ENCODE results near the gene LENEP.

The LENEP gene

GRCh38 chr1:155024315-155024714 is 30.9 kb downstream of the LENEP start:
- in situ Hi-C loops (cut with HindIII; ENCODE audit: low sequenced_read_pairs), result no loop called here

DNA sequence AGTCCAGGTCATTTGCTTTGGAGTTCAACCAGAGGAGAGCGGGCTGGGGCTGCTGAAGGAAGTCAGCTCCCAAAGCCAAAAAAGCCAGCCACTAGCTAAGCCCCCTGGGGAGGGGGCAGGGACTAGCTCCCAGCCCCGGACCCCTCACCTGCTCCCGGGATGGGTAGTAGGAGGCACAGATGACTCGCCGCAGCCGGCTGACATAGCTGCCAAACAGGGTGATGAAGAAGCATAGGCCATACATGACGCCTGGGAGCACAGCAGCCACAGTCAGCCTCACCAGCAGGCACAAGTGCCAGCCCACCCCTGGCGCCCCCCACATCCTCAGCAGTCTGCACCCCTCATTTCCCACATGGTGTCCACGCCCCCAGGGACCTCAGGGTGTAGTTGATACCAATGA is 32.8 kb downstream of the LENEP start:
- in situ Hi-C loops (cut with HindIII; ENCODE audit: low sequenced_read_pairs), result no loop called here

DNA sequence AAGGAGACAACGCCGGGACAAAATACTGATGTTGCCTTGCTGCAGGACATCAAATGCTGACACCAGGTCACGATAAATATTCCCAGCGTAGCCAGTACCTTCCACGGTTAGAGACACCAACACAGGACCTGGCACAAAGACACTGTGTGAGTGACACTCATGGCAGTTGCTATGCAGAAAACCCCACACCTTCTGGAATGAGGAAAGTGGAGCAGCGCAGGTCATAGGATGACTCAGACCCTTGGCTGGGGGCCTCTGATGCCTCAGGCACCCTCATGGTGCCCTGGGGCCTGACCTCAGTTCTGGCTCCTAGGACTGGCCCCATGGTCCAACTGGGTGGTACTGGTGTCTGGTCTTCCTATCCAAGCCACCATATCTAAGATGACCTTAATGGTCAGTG is 33.2 kb downstream of the LENEP start:
- in situ Hi-C loops (cut with HindIII; ENCODE audit: low sequenced_read_pairs), result no loop called here

GRCh38 chr1:155029513-155030242 is 36.3 kb downstream of the LENEP start:
- in situ Hi-C loops (cut with HindIII; ENCODE audit: low sequenced_read_pairs), result no loop called here

- in situ Hi-C loops (cut with HindIII; ENCODE audit: low sequenced_read_pairs), result no loop called here
Measured at GRCh38 chr1:155030243-155030795, 36.9 kb downstream of the LENEP start.

DNA sequence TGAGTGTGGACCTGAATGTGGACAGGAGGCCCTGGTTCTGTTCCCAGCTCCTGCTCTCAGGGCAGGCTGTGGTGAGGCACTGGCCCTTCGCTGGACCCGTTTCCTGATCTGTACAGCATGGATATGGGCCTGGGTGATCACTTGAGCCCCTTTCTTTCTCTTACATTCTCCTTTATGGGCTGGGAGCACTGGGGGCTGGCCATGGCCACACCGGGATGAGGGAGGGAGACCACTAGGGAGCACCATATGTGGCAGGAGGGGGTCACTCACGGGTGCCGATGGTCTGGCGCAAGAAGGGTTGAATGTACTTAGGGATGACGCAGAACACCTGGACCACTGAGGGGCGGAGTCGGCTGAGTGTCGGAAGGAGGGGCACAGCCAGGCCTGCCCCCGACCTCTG is 37.5 kb downstream of the LENEP start:
- in situ Hi-C loops (cut with HindIII; ENCODE audit: low sequenced_read_pairs), result no loop called here

GRCh38 chr1:155032886-155033285 is 39.5 kb downstream of the LENEP start:
- in situ Hi-C loops (cut with HindIII; ENCODE audit: low sequenced_read_pairs), result no loop called here

- in situ Hi-C loops (cut with HindIII; ENCODE audit: low sequenced_read_pairs), result no loop called here
Measured at GRCh38 chr1:155033524-155033923, 40.1 kb downstream of the LENEP start, which contains the start of the genes DCST1 and DCST2. TSS of gene DCST1 (plus strand) at chr1:155033824. CDS start at chr1:155034037, 213 bp downstream. TSS of gene DCST2 (minus strand) at chr1:155033781. CDS start at chr1:155033701, 80 bp downstream.

GRCh38 chr1:155034318-155035208 is 41.2 kb downstream of the LENEP start:
- in situ Hi-C loops (cut with HindIII; ENCODE audit: low sequenced_read_pairs), result no loop called here

DNA sequence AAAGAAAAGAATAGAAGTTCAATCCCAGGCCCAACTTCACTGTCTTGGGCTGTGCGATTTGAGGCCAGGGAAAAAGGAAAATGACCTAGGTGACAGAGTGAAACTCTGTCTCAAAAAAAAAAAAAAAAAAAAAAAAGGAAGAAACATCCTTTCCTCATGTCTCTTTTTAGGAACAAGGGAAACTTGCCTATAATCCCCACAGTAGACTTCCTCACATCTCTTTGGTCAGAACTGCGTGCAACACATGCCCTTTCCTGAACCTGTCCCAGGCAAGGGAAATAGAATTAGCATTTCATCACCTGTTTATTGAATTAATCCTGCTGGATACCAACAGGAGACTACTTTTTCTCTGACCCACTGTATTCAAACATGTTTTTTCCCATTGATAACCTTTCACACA is 42.5 kb downstream of the LENEP start:
- in situ Hi-C loops (cut with HindIII; ENCODE audit: low sequenced_read_pairs), result no loop called here

DNA sequence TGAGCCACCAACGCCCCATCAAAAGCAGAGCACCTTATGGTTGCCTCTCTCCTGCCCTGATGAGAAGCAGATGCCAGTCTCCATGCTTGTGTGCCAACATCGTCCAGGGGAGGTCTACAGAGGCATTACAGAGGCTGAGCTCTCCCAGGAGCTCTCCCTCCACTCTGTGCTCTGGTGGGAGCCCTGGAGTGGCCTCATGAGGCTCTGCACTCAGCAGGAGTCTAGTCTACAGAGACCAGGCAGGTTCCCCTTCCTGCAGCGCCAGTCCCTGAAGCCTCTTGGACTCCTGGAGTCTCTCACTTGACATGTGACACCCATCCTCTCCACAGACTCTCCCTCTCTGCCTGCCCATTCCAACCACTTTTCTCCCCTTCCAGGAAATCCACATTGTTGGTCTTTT is 43.7 kb downstream of the LENEP start:
- in situ Hi-C loops (cut with HindIII; ENCODE audit: low sequenced_read_pairs), result no loop called here

- in situ Hi-C loops (cut with HindIII; ENCODE audit: low sequenced_read_pairs), result no loop called here
Measured at GRCh38 chr1:155037851-155038441, 44.6 kb downstream of the LENEP start.

DNA sequence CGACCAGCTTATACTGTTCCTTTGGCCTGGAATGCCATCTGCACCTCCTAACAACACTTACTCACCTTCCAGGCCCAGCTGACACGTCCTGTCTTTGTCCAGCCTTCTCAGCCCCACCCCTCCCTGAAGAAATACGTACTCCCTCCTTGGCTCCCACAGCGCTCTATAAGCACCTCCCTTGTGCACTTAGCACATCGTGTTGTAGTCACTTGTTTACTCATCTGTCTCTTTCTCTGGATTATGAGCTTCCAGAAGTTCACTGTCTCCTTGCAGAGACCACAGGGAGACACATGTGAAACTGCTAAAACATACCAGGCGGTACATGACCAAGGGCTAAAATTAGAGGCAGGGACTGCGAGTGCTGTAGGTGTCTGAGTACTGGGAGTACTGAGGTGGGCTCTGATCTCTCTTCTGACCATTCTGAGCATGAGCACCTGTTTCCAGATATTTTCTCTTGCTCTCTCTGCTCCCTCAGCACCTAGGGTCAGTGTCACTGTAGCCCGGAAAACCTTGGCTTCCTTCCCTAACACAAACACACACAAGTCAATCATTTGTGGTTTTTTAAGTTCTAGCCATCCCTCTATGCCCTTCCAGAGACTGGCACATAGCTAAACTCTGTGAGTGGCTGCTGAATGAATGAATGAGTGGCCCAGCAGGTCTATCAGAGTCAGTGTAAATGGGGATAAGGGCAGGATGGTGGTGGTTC is 45.4 kb downstream of the LENEP start:
- in situ Hi-C loops (cut with HindIII; ENCODE audit: low sequenced_read_pairs), result no loop called here

DNA sequence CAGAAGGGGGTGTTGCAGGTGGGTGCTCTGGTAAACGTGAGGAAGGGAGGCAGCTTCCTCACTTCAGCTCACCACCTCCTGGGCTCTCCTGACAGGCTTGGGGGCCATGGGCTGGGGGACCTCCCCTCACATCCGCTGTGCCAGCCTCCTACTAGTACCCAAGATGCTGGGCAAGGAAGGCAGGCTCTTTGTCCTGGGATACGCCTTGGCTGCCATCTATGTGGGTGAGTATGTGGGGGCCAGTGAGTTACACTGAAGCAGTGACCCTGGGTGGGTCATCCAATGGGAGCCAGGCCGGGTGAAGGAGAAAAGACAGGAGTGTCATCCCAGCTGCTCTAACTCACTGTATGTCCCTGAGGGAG is 45.9 kb downstream of the LENEP start:
- in situ Hi-C loops (cut with HindIII; ENCODE audit: low sequenced_read_pairs), result no loop called here

GRCh38 chr1:155040358-155041093 is 47.1 kb downstream of the LENEP start:
- in situ Hi-C loops (cut with HindIII; ENCODE audit: low sequenced_read_pairs), result no loop called here

DNA sequence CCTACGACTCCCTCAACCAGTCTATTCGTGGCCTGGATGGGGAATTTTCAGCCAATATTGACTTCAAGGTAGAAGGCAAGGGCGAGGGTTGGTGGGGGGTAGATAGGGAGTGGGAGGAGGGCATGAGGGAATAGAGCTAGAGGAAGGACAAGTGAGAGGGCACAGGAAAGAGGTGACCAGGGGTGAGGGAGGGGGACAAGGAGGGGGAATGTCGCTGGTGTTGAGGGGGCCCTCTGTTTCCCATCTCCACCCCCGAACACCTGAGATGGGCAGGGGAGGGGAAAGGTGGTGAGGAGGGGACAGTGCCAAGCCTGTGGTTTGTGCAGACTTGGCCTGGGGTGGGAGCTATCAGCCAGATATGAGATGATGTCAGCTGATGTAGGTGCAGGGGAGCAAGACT is 49.4 kb downstream of the LENEP start:
- in situ Hi-C loops (cut with HindIII; ENCODE audit: low sequenced_read_pairs), result no loop called here

GRCh38 chr1:155043301-155043702 is 49.9 kb downstream of the LENEP start:
- in situ Hi-C loops (cut with HindIII; ENCODE audit: low sequenced_read_pairs), result no loop called here

DNA sequence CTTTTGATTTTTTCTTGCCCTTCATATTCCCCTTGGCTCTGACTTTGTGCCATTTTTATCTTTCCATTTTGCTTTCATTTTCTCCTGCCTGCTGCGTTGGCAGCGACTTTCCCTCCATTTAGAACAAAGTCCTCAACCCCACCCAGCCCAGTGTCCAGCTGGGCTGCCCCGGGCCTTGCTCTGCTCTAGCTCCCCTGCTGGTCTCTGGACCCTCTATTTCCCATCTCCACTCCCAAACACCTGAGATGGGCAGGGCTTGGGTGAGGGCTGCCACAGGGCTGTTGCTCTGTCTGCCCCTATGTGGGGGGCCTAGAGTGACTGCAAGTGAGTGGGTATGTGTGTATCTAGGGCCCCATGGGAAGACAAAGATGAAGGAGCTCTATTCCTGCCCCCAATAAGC is 50.4 kb downstream of the LENEP start:
- in situ Hi-C loops (cut with HindIII; ENCODE audit: low sequenced_read_pairs), result no loop called here
